DLD1 (cell line): ENCODE results near the gene C19orf38.
"Not testable (repeated sequence)": the region's sequence is repeated elsewhere in the genome, so short reads cannot be mapped to it uniquely, and the experiment has no call there.

Source experiments
- in situ Hi-C: cut with HindIII; loops from 2 replicates; pipeline ENCODE4 v1.10.0; 2017; ENCODE audit warnings: low sequenced_read_pairs

The C19orf38 gene

GRCh38 chr19:10846500-10847202 lies 1.6 kb upstream of the C19orf38 start:
- in situ Hi-C loops, result no loop called here

GRCh38 chr19:10850631-10851030 lies 2.4 kb downstream of the C19orf38 start:
- in situ Hi-C loops, result no loop called here

- in situ Hi-C loops, result no loop called here
Measured at GRCh38 chr19:10852098-10852800, 4.0 kb downstream of the C19orf38 start.

GRCh38 chr19:10852941-10853340 lies 4.7 kb downstream of the C19orf38 start:
- in situ Hi-C loops, result no loop called here

GRCh38 chr19:10854350-10855089 lies 6.3 kb downstream of the C19orf38 start:
- in situ Hi-C loops, result no loop called here

GRCh38 chr19:10855879-10856522 lies 7.8 kb downstream of the C19orf38 start:
- in situ Hi-C loops, result no loop called here

- in situ Hi-C loops, result not testable (repeated sequence)
Measured at GRCh38 chr19:10856899-10857298, 8.7 kb downstream of the C19orf38 start.

GRCh38 chr19:10858204-10858828 lies 10.1 kb downstream of the C19orf38 start:
- in situ Hi-C loops, result no loop called here

- in situ Hi-C loops, result no loop called here
Measured at GRCh38 chr19:10861103-10861651, 13.0 kb downstream of the C19orf38 start.

GRCh38 chr19:10862561-10863106 lies 14.4 kb downstream of the C19orf38 start:
- in situ Hi-C loops, result no loop called here

GRCh38 chr19:10863107-10863717 lies 15.0 kb downstream of the C19orf38 start:
- in situ Hi-C loops, result no loop called here

GRCh38 chr19:10864538-10864899 lies 16.3 kb downstream of the C19orf38 start:
- in situ Hi-C loops, result no loop called here

GRCh38 chr19:10866495-10866894 lies 18.3 kb downstream of the C19orf38 start:
- in situ Hi-C loops, result no loop called here

GRCh38 chr19:10868872-10869547 lies 20.8 kb downstream of the C19orf38 start:
- in situ Hi-C loops, result no loop called here

GRCh38 chr19:10869872-10870311 lies 21.7 kb downstream of the C19orf38 start:
- in situ Hi-C loops, result not testable (repeated sequence)

GRCh38 chr19:10870501-10870954 lies 22.3 kb downstream of the C19orf38 start:
- in situ Hi-C loops, result no loop called here

GRCh38 chr19:10870955-10871603 lies 22.9 kb downstream of the C19orf38 start, which contains the start of gene CARM1:
CARM1 (plus strand) TSS chr19:10871553; CDS start chr19:10871703, 150 bp downstream.
- in situ Hi-C loops, result no loop called here

- in situ Hi-C loops, result no loop called here
Measured at GRCh38 chr19:10871711-10872545, 23.7 kb downstream of the C19orf38 start.
